Measurements from ENCODE around the gene HSD17B11. TPM values are rescaled to one million over a fixed set of nuclear protein-coding genes. Genes with fewer than 3 reads are reported as not detected.

Gene HSD17B11, protein sequence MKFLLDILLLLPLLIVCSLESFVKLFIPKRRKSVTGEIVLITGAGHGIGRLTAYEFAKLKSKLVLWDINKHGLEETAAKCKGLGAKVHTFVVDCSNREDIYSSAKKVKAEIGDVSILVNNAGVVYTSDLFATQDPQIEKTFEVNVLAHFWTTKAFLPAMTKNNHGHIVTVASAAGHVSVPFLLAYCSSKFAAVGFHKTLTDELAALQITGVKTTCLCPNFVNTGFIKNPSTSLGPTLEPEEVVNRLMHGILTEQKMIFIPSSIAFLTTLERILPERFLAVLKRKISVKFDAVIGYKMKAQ
- 31.5 TPM for polyA plus RNA-seq (2013, experiment 1 of 2)
- polyA plus RNA-seq (2013, experiment 2 of 2), result 30.5 TPM

DNA sequence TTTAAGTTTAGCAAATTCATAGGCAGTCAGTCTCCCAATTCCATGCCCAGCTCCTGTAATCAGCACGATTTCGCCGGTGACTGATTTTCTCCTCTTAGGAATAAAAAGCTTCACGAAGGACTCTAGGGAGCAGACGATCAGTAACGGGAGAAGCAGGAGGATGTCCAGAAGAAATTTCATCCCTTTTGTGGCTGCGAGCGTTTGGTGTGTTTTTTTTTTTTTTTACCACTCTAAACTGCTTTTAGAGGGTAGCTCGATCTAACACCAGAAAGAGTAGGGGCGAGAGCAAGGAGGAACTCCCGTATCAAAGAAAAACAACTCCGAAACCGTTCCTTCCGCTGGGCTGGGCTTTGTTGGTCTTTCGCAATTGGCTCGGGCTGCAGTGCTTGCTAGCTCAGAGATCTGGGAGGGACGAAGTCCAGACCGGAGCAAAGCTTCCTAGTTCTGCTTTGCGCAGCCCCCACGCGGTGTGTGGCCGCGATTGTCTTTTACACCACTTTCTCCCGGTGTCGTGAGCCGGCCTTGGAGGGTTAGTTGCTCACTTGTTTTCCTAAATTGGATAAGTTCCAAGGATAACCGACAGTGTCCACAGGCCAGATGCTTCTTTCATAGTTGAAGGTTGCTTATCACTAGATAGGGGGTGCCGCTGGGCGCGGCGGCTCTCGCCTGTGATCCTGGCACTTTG is at the start of gene HSD17B11:
HSD17B11 (minus strand) TSS at position 298 of the 685 bp plus-strand sequence; CDS start at position 180, 118 bp downstream.
- peak within 1 kb of the TSS; percentile 90 for H3K27ac ChIP-seq (ENCODE audit: low read length, poor library complexity, severe bottlenecking)
- H2BK12ac ChIP-seq (ENCODE audit: low read length in 2 of 2), result peak within 1 kb of the TSS in 1 of 2 experiments; percentile 63
- peaks cover 0 to 6% of the 10 kb centered on the region in 2 experiments for H3K36me3 ChIP-seq (ENCODE audit: control insufficient read depth in 1 of 2, insufficient read depth in 2 of 2, low read depth in 1 of 2, low read length in 2 of 2)
- H2AFZ ChIP-seq (ENCODE audit: low read depth, low read length), result peak within 1 kb of the TSS; percentile 77
- DNase-seq, result peak; percentile 96
- H3K79me1 ChIP-seq (replicated peaks; ENCODE audit: low read length, poor library complexity, severe bottlenecking), result peaks cover 21% of the 10 kb centered on the region
- under 1% methylated on average over 32 of the region's 32 CpGs for WGBS
- no peak within 1 kb of the TSS for H4K91ac ChIP-seq (ENCODE audit: low read length)
- H3K27me3 ChIP-seq (ENCODE audit: control insufficient read depth in 1 of 2, insufficient read depth in 1 of 2, low read length in 2 of 2), result no peaks in the 10 kb centered on the region
- H3K4me1 ChIP-seq (ENCODE audit: control insufficient read depth, insufficient read depth, low read depth, low read length), result peaks cover 10% of the 10 kb centered on the region
- peak within 1 kb of the TSS; percentile 52 to 62 for H3K18ac ChIP-seq (ENCODE audit: low read depth in 1 of 2, low read length in 2 of 2)
- peak within 1 kb of the TSS; percentile 37 for H2BK5ac ChIP-seq (ENCODE audit: low read depth, low read length, poor library complexity, severe bottlenecking)
- peak within 1 kb of the TSS; percentile 95 for H3K9ac ChIP-seq (ENCODE audit: low read length)
- peak within 1 kb of the TSS; percentile 56 to 87 for H3K4me3 ChIP-seq (ENCODE audit: insufficient read depth in 1 of 2, low read depth in 1 of 2, low read length in 2 of 2)
- peak within 1 kb of the TSS; percentile 90 for H2BK15ac ChIP-seq (ENCODE audit: low read depth, poor library complexity, severe bottlenecking)
- H3K23ac ChIP-seq (ENCODE audit: low read length in 2 of 2), result no peak within 1 kb of the TSS
- H3K9me3 ChIP-seq (ENCODE audit: control insufficient read depth, low read length), result no peaks in the 10 kb centered on the region
- peak within 1 kb of the TSS in 1 of 2 experiments; percentile 22 for H3K14ac ChIP-seq (ENCODE audit: low read length in 2 of 2)
- peak within 1 kb of the TSS; percentile 90 for H3K4me2 ChIP-seq (ENCODE audit: low read length, poor library complexity, severe bottlenecking)
- H2BK120ac ChIP-seq (ENCODE audit: low read depth, low read length), result peak within 1 kb of the TSS; percentile 49
- peak within 1 kb of the TSS; percentile 69 for H4K8ac ChIP-seq (ENCODE audit: low read length)
- H3K4ac ChIP-seq (ENCODE audit: low read depth in 1 of 2, low read length in 2 of 2), result peak within 1 kb of the TSS; percentile 64 to 73
- H2AK5ac ChIP-seq (ENCODE audit: low read length, severe bottlenecking), result no peak within 1 kb of the TSS

DNA sequence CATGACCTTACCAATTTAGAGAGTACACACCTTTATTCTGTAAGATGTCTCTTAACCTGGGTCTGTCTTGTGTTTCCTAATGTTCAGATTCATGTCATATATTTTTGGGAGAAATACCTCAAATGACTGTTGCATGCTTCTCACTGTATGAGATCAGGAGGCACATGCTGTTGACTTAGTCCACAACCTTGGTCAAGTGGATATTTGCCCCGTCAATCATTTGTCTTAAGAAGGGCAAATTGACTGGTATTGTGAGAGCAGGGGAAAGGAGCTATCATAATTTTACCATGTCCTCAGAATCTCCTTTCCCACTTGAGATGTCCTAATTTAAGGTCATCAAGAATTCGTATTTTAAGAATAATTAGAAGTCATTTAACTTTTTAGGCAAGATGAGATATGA is 42.4 kb upstream of the HSD17B11 start:
- Histone ChIP-seq H3K4me2 (ENCODE audit: low read length, poor library complexity, severe bottlenecking) (no peak overlapping the region), H2BK15ac (ENCODE audit: low read depth, poor library complexity, severe bottlenecking) (no peak overlapping the region), H3K4me1 (ENCODE audit: control insufficient read depth, insufficient read depth, low read depth, low read length) (peaks cover 1% of the 10 kb centered on the region), H2BK120ac (ENCODE audit: low read depth, low read length) (no peak overlapping the region), H3K9me3 (ENCODE audit: control insufficient read depth, low read length) (no peaks in the 10 kb centered on the region), H4K91ac (ENCODE audit: low read length) (no peak overlapping the region), H3K14ac (ENCODE audit: low read length in 2 of 2) (no peak overlapping the region), H3K27ac (ENCODE audit: low read length, poor library complexity, severe bottlenecking) (no peak overlapping the region), H3K18ac (ENCODE audit: low read depth in 1 of 2, low read length in 2 of 2) (no peak overlapping the region), H3K27me3 (ENCODE audit: control insufficient read depth in 1 of 2, insufficient read depth in 1 of 2, low read length in 2 of 2) (no peaks in the 10 kb centered on the region), H2AK5ac (ENCODE audit: low read length, severe bottlenecking) (no peak overlapping the region), H4K8ac (ENCODE audit: low read length) (no peak overlapping the region), H3K9ac (ENCODE audit: low read length) (no peak overlapping the region), H3K79me1 (replicated peaks; ENCODE audit: low read length, poor library complexity, severe bottlenecking) (peaks cover 17% of the 10 kb centered on the region), H3K36me3 (ENCODE audit: control insufficient read depth in 1 of 2, insufficient read depth in 2 of 2, low read depth in 1 of 2, low read length in 2 of 2) (peaks cover 4 to 25% of the 10 kb centered on the region in 2 experiments), H3K23ac (ENCODE audit: low read length in 2 of 2) (no peak overlapping the region), H2AFZ (ENCODE audit: low read depth, low read length) (no peak overlapping the region), H2BK12ac (ENCODE audit: low read length in 2 of 2) (no peak overlapping the region), H2BK5ac (ENCODE audit: low read depth, low read length, poor library complexity, severe bottlenecking) (no peak overlapping the region), H3K4me3 (ENCODE audit: insufficient read depth in 1 of 2, low read depth in 1 of 2, low read length in 2 of 2) (no peak overlapping the region), H3K4ac (ENCODE audit: low read depth in 1 of 2, low read length in 2 of 2) (no peak overlapping the region)
- no peak for DNase-seq
- no CpG with 5 or more reads among the region's 2 CpGs for WGBS

DNA sequence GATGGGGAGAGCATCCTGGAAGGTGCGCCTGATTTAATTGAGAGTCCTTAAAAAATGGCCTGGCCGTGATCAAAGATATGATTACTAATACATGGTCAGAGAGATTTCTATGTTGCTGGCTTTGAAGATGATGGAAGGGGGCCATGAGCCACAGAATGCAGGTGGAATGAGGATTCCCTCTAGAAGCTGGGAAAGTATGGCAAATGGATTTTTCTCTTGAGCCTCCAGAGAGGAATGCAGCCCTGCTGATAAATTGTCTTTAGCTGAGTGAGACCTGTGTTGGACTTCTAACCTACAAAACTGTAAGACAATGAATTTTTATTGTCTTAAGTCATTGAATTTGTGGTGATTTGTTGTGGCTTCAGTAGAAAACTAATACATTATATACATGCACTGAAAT is 39.0 kb upstream of the HSD17B11 start:
- Histone ChIP-seq H3K9me3 (ENCODE audit: control insufficient read depth, low read length) (no peaks in the 10 kb centered on the region), H4K91ac (ENCODE audit: low read length) (no peak overlapping the region), H2BK5ac (ENCODE audit: low read depth, low read length, poor library complexity, severe bottlenecking) (no peak overlapping the region), H3K27me3 (ENCODE audit: control insufficient read depth in 1 of 2, insufficient read depth in 1 of 2, low read length in 2 of 2) (no peaks in the 10 kb centered on the region), H3K4me3 (ENCODE audit: insufficient read depth in 1 of 2, low read depth in 1 of 2, low read length in 2 of 2) (no peak overlapping the region), H2AK5ac (ENCODE audit: low read length, severe bottlenecking) (no peak overlapping the region), H3K14ac (ENCODE audit: low read length in 2 of 2) (no peak overlapping the region), H3K79me1 (replicated peaks; ENCODE audit: low read length, poor library complexity, severe bottlenecking) (peaks cover 11% of the 10 kb centered on the region), H3K36me3 (ENCODE audit: control insufficient read depth in 1 of 2, insufficient read depth in 2 of 2, low read depth in 1 of 2, low read length in 2 of 2) (peaks cover 0 to 2% of the 10 kb centered on the region in 2 experiments), H3K23ac (ENCODE audit: low read length in 2 of 2) (no peak overlapping the region), H3K4me1 (ENCODE audit: control insufficient read depth, insufficient read depth, low read depth, low read length) (peaks cover 4% of the 10 kb centered on the region), H2BK15ac (ENCODE audit: low read depth, poor library complexity, severe bottlenecking) (no peak overlapping the region), H3K4me2 (ENCODE audit: low read length, poor library complexity, severe bottlenecking) (no peak overlapping the region), H2BK120ac (ENCODE audit: low read depth, low read length) (no peak overlapping the region), H3K9ac (ENCODE audit: low read length) (no peak overlapping the region), H3K18ac (ENCODE audit: low read depth in 1 of 2, low read length in 2 of 2) (no peak overlapping the region), H3K4ac (ENCODE audit: low read depth in 1 of 2, low read length in 2 of 2) (no peak overlapping the region), H3K27ac (ENCODE audit: low read length, poor library complexity, severe bottlenecking) (no peak overlapping the region), H2AFZ (ENCODE audit: low read depth, low read length) (no peak overlapping the region), H2BK12ac (ENCODE audit: low read length in 2 of 2) (no peak overlapping the region), H4K8ac (ENCODE audit: low read length) (no peak overlapping the region)
- DNase-seq, result no peak
- 89% methylated on average over 2 of the region's 2 CpGs for WGBS

DNA sequence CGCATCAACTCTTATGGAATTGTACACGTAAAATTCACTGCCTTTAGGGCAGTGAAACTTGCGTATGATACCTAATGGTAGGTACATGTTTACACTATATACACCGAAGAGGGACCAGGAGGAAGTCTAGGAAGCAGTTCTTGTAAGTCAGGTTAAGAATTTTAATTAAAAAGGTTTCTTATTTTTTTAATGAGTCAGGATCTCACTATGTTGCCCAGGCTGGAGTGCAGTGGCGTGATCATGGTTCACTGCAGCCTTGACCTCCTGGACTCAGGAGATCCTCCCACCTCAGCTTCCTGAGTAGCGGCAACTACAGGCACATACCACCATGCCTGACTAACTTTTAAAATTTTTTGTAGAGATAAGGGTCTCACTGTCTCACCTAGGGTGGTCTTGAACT is 38.0 kb upstream of the HSD17B11 start:
- Histone ChIP-seq H2BK12ac (ENCODE audit: low read length in 2 of 2) (no peak overlapping the region), H3K4me2 (ENCODE audit: low read length, poor library complexity, severe bottlenecking) (no peak overlapping the region), H3K18ac (ENCODE audit: low read depth in 1 of 2, low read length in 2 of 2) (no peak overlapping the region), H2BK5ac (ENCODE audit: low read depth, low read length, poor library complexity, severe bottlenecking) (no peak overlapping the region), H2AK5ac (ENCODE audit: low read length, severe bottlenecking) (no peak overlapping the region), H4K8ac (ENCODE audit: low read length) (no peak overlapping the region), H3K4me3 (ENCODE audit: insufficient read depth in 1 of 2, low read depth in 1 of 2, low read length in 2 of 2) (no peak overlapping the region), H3K27me3 (ENCODE audit: control insufficient read depth in 1 of 2, insufficient read depth in 1 of 2, low read length in 2 of 2) (no peaks in the 10 kb centered on the region), H3K27ac (ENCODE audit: low read length, poor library complexity, severe bottlenecking) (no peak overlapping the region), H2AFZ (ENCODE audit: low read depth, low read length) (no peak overlapping the region), H3K36me3 (ENCODE audit: control insufficient read depth in 1 of 2, insufficient read depth in 2 of 2, low read depth in 1 of 2, low read length in 2 of 2) (no peaks in the 10 kb centered on the region), H3K9me3 (ENCODE audit: control insufficient read depth, low read length) (no peaks in the 10 kb centered on the region), H3K79me1 (replicated peaks; ENCODE audit: low read length, poor library complexity, severe bottlenecking) (peaks cover 7% of the 10 kb centered on the region), H2BK120ac (ENCODE audit: low read depth, low read length) (no peak overlapping the region), H3K23ac (ENCODE audit: low read length in 2 of 2) (no peak overlapping the region), H4K91ac (ENCODE audit: low read length) (no peak overlapping the region), H3K4ac (ENCODE audit: low read depth in 1 of 2, low read length in 2 of 2) (no peak overlapping the region), H3K14ac (ENCODE audit: low read length in 2 of 2) (no peak overlapping the region), H2BK15ac (ENCODE audit: low read depth, poor library complexity, severe bottlenecking) (no peak overlapping the region), H3K4me1 (ENCODE audit: control insufficient read depth, insufficient read depth, low read depth, low read length) (peaks cover 7% of the 10 kb centered on the region), H3K9ac (ENCODE audit: low read length) (no peak overlapping the region)
- no peak for DNase-seq
- WGBS, result 98% methylated on average over 5 of the region's 6 CpGs
